ENCODE results near the gene SERPINA10.

Gene SERPINA10

GRCh38 chr14:94291906-94292525 lies 1.1 kb downstream of the SERPINA10 start:
- Histone ChIP-seq H3K9me2 (replicated peaks; ENCODE audit: control insufficient read depth, low read length) (no peaks in the 10 kb centered on the region), H3K4me1 (ENCODE audit: control insufficient read depth, low read length) (no peaks in the 10 kb centered on the region), H3K36me3 (ENCODE audit: control insufficient read depth, low read length) (no peaks in the 10 kb centered on the region), H3K27ac (ENCODE audit: low read depth, low read length) (no peak overlapping the region), H3K4me3 (ENCODE audit: low read length) (no peak overlapping the region), H3F3A (ENCODE audit: control insufficient read depth, insufficient read depth) (no peaks in the 10 kb centered on the region), H3K9me3 (ENCODE audit: control insufficient read depth, insufficient read depth, low read length) (no peaks in the 10 kb centered on the region), H3K4me2 (ENCODE audit: low read length) (no peak overlapping the region), H3K27me3 (ENCODE audit: control insufficient read depth, low read length) (no peaks in the 10 kb centered on the region), H3K79me2 (ENCODE audit: control insufficient read depth, low read length) (no peaks in the 10 kb centered on the region), H4K20me1 (ENCODE audit: control insufficient read depth, insufficient read depth, low read depth, low read length) (no peaks in the 10 kb centered on the region)
- TF ChIP-seq EZH2phosphoT487 (IDR thresholded peaks at IDR 0.05; ENCODE audit: borderline replicate concordance, low read length), result no peak
- no peak for TF ChIP-seq CTCF (IDR thresholded peaks at IDR 0.05; ENCODE audit: low read depth, low read length, poor library complexity, severe bottlenecking)

GRCh38 chr14:94291159-94291905 lies 1.7 kb downstream of the SERPINA10 start:
- TF ChIP-seq CTCF (IDR thresholded peaks at IDR 0.05; ENCODE audit: low read depth, low read length, poor library complexity, severe bottlenecking), result no peak
- TF ChIP-seq EZH2phosphoT487 (IDR thresholded peaks at IDR 0.05; ENCODE audit: borderline replicate concordance, low read length), result no peak
- H3K27me3 ChIP-seq (ENCODE audit: control insufficient read depth, low read length), result no peaks in the 10 kb centered on the region
- H4K20me1 ChIP-seq (ENCODE audit: control insufficient read depth, insufficient read depth, low read depth, low read length), result no peaks in the 10 kb centered on the region
- H3K36me3 ChIP-seq (ENCODE audit: control insufficient read depth, low read length), result no peaks in the 10 kb centered on the region
- no peaks in the 10 kb centered on the region for H3K79me2 ChIP-seq (ENCODE audit: control insufficient read depth, low read length)
- H3K27ac ChIP-seq (ENCODE audit: low read depth, low read length), result no peak overlapping the region
- no peaks in the 10 kb centered on the region for H3F3A ChIP-seq (ENCODE audit: control insufficient read depth, insufficient read depth)
- no peaks in the 10 kb centered on the region for H3K9me2 ChIP-seq (replicated peaks; ENCODE audit: control insufficient read depth, low read length)
- H3K9me3 ChIP-seq (ENCODE audit: control insufficient read depth, insufficient read depth, low read length), result no peaks in the 10 kb centered on the region
- H3K4me3 ChIP-seq (ENCODE audit: low read length), result no peak overlapping the region
- no peaks in the 10 kb centered on the region for H3K4me1 ChIP-seq (ENCODE audit: control insufficient read depth, low read length)
- no peak overlapping the region for H3K4me2 ChIP-seq (ENCODE audit: low read length)

GRCh38 chr14:94290197-94290596 lies 2.9 kb downstream of the SERPINA10 start:
- Histone ChIP-seq H3K27ac (ENCODE audit: low read depth, low read length) (no peak overlapping the region), H3K36me3 (ENCODE audit: control insufficient read depth, low read length) (no peaks in the 10 kb centered on the region), H3F3A (ENCODE audit: control insufficient read depth, insufficient read depth) (no peaks in the 10 kb centered on the region), H3K79me2 (ENCODE audit: control insufficient read depth, low read length) (no peaks in the 10 kb centered on the region), H3K4me3 (ENCODE audit: low read length) (no peak overlapping the region), H3K9me2 (replicated peaks; ENCODE audit: control insufficient read depth, low read length) (no peaks in the 10 kb centered on the region), H4K20me1 (ENCODE audit: control insufficient read depth, insufficient read depth, low read depth, low read length) (no peaks in the 10 kb centered on the region), H3K4me2 (ENCODE audit: low read length) (no peak overlapping the region), H3K9me3 (ENCODE audit: control insufficient read depth, insufficient read depth, low read length) (no peaks in the 10 kb centered on the region), H3K4me1 (ENCODE audit: control insufficient read depth, low read length) (no peaks in the 10 kb centered on the region), H3K27me3 (ENCODE audit: control insufficient read depth, low read length) (no peaks in the 10 kb centered on the region)
- TF ChIP-seq CTCF (IDR thresholded peaks at IDR 0.05; ENCODE audit: low read depth, low read length, poor library complexity, severe bottlenecking) (no peak), EZH2phosphoT487 (IDR thresholded peaks at IDR 0.05; ENCODE audit: borderline replicate concordance, low read length) (no peak)

Data from DOHH2 (cell line).